Stimulated activated CD4-positive, alpha-beta T cell treated with anti-CD3 and anti-CD28 coated beads, Interleukin-4, amount 100 ng/mL, for 24 hours (primary cell): ENCODE data around the gene UBE2E3.
A peak's percentile ranks its signal among the peaks of the same experiment; 100 is the strongest.

ENCODE experiments used
- DNase-seq: peaks from one replicate; pipeline ENCODE4 v3.0.0-alpha.2; 2020

UBE2E3 gene

DNA sequence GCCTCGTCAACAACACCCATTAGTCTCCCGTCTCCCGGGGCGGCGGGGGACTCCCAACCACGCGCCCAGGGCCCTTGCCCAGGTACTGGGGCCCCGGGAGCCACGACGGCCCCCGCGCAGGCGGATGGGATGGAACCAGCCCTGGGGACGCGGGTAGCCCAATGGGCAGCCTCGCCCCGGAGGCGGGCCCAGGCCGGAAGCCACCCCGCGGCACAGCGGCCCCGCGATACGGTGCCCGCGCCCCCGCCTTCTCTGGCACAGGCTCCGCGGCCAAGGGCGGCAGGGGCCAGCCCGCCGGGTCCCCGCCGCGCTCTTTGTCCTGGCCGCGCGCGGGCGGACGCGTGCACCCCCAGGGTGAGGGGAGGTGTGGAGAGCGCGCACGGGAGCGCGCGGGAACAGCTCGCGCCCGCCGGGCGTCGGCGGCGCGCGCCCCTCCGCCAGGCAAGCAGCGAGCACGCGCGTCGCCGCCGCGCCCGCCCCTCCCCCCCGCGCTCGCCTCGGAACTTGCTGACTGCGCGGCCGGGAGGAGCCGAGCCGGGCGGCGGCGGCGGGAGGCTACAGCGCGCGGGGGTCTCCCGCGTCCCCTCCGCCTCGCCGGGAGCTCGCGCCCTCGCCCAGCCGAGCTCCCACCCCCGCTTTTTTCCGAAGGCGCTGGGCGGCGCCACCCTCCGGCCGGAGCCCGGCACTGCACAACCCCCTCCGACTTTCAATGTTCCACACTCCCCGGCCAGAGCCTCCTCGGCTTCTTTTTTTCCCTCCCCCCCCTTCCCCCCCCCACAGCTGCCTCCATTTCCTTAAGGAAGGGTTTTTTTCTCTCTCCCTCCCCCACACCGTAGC, at the start of gene UBE2E3:
Gene UBE2E3 (plus strand): TSS at position 500 of the 837 bp plus-strand sequence. CDS start 1,438 bp downstream, outside the sequence.
- DNase-seq, result peak; percentile 77

DNA sequence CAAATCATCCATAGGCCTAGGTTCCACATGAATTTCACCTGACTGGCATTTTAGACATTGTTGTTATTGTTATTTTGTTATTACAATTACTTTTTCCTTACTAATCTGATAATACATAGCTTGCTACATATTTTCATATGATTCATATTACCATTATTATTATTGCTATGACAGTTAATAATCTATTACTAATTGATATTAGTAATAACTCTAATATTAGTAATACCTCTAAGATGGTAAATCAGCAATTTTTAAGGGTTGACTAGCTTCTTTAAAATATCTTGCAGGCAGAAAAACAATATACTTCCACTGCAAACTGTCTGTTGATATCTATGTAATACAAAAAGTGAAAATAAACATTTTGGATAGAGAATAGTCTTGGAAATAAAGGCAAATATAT, 48.6 kb upstream of the UBE2E3 start:
- DNase-seq, result no peak

DNA sequence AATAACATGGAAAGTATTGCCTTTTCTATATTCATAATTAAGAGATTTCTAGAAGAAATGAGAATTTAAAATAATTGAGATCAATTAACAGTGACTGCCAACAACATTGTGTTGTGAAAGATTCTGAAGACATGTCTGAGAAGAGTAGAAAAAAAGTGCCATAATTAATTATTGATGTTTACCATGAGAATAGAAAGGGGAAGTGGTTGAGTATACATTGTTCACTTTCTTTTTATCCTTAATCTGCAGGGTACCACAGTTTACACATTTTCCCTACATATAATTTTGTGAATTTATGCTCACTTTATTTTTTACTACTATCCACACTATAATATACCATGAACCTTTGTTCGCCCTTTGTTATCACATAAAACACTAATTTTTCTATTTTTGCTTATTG, 47.1 kb upstream of the UBE2E3 start:
- DNase-seq, result no peak

DNA sequence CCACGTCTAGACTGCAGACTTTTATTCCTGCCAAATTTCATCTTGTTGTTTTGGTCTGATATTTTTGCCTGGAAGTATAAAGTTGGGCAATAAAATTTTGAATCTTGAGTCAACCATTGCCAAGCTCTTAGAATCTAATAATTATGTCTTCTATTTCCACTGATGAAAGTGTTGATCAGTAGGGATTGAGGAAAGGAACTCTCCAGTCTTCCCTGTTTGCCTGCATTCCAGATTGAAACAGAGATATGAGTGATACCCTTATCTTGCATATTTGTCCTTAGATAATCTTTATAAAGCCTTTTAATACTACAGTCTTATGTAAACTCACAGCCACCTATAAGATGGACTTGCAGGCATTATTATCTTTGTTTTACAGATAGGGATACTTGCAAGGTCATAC, 45.5 kb upstream of the UBE2E3 start:
- no peak for DNase-seq

DNA sequence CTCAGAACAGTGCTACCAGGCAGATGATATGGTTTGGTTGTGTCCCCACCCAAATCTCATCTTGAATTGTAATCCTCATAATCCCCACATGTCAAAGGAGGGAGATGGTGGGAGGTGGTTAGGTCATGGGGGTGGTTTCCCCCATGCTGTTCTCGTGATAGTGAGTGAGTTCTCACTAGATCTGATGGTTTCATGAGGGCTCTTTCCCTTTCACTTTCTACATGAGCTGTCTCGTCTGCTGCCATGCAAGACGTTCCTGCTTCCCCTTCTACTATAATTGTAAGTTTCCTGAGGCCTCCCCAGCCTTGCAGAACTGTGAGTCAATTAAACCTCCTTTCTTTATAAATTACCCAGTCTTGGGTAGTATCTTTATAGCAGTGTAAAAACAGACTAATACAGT, 42.9 kb upstream of the UBE2E3 start:
- DNase-seq, result peak; percentile 10

DNA sequence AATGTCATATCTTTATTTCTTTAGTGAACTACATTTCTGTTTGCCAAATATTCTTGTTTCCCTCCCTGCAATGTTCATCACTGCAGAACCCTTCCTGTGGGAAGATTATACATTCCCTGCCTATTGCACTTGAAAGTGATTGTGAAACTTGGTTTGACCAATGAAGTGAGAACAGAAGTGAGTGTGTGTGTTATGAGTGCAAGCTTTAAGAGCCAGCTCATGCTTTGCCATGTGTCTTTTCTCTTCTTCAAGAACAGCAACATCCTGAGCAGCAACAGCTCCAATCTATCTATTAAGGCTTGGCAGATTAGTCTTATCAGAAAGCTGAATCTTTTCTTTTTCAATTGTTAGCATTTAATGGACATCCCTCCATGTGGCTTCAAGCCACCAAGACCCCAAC, 42.0 kb upstream of the UBE2E3 start:
- no peak for DNase-seq

DNA sequence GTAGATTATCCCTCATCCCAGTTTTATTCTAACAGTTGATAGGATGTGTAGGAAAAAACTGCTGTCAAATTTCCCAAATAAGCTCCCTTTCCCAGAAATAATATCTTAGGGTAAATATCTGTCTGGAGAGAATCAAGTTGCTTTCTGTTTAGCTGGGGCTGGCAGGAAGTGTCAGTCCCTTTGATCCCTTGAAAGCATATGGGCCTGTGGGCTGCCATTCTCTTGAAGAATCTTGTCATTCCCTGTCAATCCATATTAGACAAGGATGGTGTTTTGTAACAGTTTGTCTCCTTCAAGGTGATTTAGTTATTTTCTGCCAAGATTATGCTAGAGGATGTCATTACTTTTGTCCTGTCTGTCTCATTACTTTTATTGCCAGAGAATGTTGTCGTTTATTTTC, 37.1 kb upstream of the UBE2E3 start:
- DNase-seq, result no peak

DNA sequence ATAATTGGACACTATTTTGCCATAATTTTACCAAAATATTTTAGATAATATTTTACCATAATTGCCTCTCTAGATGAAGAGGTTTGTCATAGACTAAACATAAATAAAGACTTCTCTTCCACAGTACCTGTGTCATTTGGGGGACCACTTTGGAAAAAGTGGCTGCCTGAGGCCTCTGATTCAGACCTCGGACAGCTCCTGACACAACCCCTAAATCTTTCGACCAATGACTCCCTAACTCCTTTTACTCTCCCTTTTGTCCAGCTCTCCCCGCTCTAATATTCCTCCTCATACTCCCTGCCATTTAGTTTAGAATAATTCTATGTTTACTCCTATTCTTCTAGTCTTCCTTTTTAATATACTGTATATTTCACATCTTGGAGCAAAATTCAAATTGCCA, 36.0 kb upstream of the UBE2E3 start:
- DNase-seq, result no peak

DNA sequence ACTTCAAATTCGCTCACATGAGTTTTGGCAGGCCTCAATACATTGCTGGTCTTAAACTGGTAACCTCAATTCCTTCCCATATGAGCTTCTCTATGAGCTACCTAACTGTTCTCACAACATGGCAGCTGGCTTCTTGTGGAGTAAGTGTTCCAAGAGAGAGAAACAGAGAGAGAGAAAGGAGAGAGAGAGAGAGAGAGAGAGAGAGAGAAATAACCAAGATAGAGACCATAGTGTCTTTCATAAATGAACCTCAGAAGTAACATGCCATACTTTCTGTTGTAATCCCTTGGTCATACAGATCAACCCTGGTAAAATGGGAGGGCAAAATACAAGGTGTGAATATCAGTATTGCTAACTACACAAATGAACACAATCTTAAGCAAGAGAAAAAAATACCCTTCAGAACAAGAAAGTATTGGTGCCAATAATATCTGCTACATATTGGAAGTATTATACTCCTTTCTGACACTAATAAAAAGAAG, 33.2 kb upstream of the UBE2E3 start:
- no peak for DNase-seq

DNA sequence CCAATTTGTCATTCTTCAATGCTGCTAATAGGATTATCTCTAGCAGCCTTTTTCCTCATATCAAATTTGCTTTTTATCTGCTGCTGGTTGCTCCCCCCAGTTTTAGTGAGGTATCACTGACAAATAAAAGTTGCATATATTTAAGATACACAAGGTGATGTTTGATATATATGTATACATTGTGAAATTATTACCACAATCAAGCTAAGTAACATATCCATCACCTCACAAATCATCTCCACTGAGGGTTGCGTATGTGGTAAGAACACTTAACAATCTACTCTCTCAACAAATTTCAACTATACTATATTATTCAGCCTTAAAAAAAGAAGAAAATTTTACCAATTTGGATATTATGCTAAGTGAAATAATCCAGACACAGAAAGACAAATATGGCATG, 30.5 kb upstream of the UBE2E3 start:
- no peak for DNase-seq

DNA sequence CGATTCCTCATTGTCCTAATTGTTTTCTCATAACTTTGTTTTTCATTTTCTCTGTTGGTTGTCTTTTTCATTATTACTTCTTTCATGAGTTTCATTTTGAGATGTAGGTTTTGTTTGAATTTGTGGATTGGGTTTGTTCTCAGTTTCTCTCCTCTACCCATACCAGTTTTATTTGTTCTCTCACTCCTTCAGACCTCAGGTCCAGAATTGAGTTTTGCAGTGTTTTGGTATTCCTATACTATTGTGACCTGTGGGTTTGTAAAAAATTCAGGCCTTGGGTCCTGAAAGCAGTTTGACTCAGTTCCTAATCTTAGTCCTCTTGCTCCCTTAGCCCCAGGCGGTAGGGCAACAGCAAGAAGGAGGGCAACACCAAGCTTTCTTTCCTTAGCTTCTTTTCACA, 28.3 kb upstream of the UBE2E3 start:
- DNase-seq, result no peak

DNA sequence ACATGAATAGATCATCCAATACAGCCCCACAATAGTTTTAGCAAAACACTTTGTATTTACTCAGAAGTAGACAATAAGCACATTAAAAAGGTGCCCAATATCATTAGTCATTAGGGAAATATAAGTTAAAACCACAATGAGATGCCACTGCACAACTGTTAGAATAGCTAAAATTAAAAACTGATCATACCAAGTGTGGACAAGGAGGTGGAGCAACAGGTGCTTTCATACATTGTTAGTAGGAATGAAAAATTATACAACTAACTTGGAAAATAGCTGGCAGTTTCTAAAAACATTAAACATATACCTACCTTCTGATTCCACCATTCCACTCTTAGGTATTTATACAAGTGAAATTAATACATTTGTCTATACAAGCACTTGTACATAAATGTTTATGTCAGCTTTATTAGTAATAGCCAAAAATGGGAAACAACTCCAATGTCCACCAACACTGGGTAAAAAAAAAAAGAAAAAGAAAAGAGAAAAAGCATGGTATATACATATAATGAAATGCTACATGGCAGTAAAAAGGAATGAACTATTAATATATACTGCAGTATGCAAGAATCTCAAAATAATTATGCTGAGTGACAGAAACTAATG, 27.6 kb upstream of the UBE2E3 start:
- no peak for DNase-seq

DNA sequence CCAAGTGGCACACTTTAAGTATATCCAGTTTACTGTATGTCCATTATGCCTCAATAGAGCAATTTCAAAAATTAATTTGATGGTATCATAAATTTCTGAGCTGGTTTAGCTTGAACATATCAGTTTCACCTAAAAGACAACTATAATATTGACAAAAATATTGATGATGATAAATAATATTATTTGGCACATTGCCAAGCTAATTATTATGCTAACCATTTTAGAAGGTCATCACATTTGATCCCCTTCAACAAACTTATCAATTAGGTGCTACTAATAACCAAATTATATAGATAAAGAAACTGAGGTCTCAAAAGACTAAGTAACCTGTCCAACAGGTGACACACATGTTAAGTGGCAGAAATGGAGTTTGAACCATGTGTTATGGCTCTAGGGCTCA, 26.9 kb upstream of the UBE2E3 start:
- no peak for DNase-seq

DNA sequence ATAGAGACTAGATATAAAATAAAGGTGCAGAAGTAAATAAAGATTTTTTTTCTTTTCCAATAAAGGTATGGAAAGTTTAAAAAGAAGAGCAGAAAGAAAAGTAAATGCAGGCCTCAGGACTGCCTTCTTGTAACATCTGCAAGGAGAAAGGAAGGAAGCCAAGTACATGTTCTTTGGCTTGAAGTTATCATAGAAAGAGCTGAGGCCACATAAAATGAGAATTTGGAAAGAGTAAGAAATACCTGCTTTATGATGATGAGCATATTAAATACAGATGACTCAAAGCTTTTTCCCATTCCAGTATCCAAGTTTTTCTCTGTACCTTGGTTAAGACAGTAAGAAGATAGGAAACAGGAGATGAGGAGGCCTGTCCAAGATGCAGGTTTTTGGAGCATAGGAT, 25.3 kb upstream of the UBE2E3 start:
- DNase-seq, result no peak

DNA sequence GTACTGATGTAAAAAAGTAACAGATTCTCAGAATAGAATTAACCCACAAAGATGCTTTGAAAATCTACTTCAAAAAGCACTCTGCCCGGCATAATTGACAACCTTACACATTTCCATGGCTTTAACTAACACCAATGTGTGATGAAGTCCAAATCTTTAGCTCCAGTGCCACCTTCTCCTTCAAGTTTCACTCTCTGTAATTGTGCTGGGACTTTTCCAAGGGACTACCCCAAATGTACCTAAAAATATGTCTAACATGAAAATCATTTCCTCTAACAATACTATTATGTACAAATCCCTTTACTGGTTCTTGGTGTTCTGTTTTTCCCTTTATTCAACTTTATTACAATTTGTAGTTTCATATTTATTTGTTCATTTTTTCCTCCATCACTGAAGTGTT, 20.6 kb upstream of the UBE2E3 start:
- no peak for DNase-seq

DNA sequence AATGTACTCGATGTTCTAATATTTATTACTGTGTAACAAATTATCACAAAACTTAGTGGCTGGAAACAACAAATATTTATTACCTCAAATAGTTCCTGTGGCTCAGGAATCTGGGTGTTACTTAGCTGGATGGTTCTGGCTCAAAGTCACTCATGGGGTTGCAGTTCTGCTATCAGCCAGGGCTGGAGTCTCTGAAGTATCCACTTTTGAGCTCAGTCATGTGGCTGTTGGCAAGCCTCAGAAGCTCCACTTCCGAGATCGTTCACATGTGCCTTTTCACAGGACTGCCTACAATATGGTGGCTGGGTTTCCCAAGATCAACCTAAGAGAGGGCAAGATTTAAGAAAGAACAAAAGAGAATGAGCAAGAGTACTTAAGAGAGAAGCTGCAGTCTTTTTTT, 19.4 kb upstream of the UBE2E3 start:
- DNase-seq, result no peak

DNA sequence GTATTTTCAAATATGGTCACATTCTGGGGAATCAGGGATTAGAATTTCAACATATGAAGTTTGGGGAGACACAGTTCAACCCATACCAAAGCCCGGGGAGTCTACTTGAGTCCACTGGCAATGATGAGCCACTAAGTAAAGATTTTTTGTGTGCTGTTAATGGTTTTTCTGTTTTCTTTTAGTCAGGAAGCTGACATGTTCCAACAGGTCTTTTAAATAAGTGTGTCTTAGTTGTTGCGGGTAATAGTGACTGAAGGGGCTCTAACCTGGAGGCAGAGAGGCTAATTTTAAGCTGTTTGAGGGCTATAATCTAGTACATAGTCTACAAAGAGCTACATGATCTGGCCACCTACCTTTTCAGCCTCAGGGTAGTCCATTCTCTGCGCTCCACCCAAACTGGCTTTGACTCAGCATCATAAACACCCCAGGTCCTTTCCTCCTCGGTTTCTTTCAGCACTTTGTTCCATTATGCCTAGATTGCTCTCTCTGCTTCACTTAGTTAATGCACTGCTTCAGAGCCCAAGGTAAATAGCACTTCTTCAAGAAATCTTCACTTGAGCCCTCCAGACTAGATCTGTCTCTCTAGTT, 17.6 kb upstream of the UBE2E3 start:
- DNase-seq, result no peak

DNA sequence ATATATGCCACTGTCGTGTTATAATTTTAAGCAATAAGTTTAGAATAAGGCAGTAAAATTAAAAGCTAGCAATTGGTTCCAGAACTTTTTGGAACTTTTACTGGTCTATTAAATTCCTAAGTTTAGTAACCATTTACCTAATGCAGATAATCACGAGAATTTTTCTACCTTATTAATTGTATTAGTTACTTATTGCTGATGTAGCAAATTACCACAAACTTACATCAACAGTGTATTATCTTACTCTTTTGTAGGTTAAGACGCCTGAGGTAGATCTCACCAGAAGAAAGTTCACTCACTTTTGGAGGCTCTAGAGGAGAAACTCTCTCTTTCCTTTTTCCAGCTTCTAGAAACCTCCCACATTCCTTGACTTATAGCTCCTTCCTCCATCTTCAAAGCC, 14.0 kb upstream of the UBE2E3 start:
- no peak for DNase-seq

DNA sequence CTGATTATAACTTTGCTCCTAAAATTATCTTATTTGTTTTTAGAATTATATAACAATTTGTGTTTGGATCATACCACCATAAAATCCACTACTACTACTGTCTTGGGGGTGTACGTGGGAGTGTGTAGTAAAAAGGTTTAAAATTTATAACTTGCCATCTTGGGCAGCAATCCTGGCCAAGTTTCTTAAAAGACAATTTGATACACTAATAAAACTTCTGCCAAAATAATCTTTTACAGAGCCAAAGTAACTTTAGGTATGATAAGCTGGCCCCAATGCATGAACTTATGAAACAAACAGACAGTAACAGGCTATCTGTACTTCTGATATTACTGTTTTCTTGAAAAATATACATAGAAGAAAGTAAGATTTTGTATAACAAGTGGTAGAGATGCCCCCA, 11.3 kb upstream of the UBE2E3 start:
- no peak for DNase-seq

DNA sequence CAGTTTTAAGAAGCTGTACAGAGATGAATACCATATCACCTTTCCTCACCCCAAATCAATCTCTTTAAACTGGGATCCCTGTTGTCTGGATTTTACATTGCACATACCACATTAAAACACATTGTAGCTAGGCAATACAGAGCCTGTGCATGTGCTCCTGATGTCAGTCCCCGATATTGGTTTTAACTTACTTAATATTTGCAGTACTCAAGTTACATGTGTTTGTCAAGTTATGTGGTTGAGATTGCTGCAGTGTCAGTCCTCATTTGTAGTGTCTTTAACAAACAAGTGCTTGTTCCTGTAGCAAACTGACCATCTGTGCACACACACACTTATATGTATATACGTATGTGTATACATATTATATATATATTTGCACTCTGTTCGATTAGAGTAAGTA, 10.4 kb upstream of the UBE2E3 start:
- no peak for DNase-seq

DNA sequence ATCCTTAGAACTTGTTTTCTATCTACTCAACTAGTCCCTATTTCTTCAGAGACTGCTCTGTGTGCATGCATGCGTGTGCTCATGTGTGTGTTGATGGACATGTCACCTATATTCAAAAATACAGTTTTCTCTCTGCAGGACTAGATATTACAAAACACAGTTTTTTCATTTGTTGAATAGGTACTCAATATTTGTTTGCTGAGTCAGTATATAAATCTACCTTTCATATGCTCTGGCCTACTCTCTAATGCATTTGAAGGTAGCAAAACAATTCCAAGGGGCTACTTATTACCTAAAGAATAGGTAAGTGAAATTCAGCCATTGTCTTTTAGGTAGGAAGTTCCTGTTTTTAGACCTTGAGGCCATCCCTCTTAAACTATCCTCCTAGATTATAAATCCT, 8.6 kb upstream of the UBE2E3 start:
- no peak for DNase-seq

DNA sequence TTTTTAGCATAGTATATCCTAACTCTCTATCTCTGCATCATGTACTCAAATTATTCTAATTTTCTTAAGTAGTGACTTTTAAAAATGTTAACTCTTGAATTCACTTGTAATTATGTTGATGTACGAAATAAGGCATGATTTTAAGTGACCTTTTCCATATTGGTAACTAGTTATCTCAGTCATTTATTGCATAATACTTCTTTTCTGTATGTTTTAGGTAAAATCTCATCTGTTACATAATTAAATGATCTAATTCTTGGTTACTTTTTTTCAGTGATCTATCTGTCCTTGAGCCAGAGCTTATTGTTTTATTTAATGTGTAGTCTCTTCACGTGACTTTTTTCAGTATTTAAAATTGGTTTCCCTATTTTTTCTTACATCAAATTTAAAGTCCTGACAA, 4.8 kb upstream of the UBE2E3 start:
- no peak for DNase-seq

DNA sequence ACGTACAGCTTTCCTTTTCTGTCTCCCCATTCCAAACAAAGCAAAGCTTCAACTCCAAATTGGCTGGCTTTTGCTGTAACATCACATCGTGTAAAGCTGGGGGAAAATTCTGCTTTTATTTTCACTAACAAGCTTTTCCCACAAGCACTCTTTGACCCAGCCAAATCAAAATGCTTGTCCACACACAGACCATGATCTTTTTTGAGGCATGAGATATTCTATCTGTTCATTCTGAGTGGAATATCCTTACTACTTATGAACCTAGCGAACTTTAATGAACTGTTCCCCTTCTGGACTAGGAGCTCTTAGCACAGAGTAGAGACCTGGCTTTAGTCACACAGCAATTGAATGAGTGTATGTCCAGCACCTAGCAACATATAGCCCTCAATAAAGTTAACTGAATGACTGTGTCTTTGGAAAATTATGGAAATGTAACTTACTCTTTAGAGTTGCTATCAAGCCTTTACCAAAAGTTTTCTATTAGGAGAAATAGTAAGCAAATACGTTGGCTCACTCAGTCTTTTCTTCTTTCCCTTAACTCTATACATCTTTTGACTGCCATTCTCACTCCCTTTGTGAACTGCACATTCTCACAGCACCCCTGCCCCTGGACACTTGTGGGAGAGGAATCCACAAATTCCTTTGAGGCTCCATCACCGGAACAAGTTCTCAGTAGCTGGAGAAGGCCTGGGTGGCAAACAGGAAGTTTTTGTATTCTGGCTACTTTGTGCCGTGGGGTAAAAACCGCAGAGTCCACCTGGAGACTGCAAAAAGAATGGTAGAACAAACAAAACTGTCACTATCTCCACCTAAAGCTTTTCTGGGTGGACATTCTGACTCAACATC, 1.3 kb upstream of the UBE2E3 start:
- no peak for DNase-seq
